ENCODE results near the gene PRR7.

PRR7 gene

DNA sequence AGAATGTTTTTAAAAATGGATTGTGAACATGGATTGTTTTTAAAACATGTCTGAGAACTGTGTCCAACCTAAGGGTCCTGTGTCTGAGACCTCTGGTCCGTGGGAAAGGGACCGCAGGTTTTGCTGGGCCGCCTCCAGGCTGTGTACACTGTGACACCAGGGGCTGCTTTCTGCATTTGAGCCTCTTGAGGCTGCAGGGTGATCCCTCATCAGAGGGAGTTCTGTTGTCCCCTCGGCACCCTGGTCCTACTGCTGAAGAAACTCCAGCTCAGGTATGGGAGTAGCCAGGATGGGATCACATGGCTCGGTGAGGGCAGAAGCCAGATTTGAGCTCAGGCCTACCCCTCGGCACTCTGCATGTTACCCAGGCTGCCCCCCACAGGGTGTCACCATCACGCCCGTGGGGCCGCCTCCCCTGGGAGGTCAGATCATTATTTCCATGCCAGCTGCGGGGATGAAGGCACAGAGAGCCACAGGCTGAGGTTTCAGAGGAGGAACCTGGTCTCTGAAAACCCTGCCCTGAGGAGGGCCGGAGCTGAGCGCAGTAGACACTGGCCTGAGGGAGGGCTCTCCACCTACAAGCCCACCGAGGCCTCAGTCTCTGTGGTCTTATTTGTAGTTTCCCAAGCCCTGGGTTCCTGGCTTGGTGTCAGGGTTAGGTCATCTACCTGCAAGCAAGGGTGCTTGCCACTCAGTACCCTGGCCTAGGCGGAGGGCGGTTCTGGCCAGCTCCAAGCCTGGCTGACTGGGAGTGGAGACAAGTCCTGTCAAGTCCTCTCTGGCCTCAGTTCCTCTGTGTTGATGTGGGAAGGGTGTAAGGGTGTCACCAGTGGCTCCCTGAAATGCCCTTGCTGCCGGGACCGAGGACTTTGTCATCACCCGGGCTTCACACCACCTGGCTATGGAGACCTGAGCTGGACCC, 2.8 kb downstream of the PRR7 start:
- Histone ChIP-seq H3K9me3 (ENCODE audit: control insufficient read depth, insufficient read depth, low read length) (no peaks in the 10 kb centered on the region), H3K9ac (ENCODE audit: low read depth, low read length) (no peak overlapping the region), H3K4me1 (ENCODE audit: insufficient read depth, low read length) (peaks cover 27% of the 10 kb centered on the region), H3K36me3 (ENCODE audit: insufficient read depth, low read length) (no peaks in the 10 kb centered on the region)

- Histone ChIP-seq H3K9ac (ENCODE audit: low read depth, low read length) (no peak overlapping the region), H3K36me3 (ENCODE audit: insufficient read depth, low read length) (no peaks in the 10 kb centered on the region), H3K9me3 (ENCODE audit: control insufficient read depth, insufficient read depth, low read length) (no peaks in the 10 kb centered on the region), H3K4me1 (ENCODE audit: insufficient read depth, low read length) (peaks cover 17% of the 10 kb centered on the region)
These were observed 4.2 kb downstream of the PRR7 start for GRCh38 chr5:177450667-177451424.

DNA sequence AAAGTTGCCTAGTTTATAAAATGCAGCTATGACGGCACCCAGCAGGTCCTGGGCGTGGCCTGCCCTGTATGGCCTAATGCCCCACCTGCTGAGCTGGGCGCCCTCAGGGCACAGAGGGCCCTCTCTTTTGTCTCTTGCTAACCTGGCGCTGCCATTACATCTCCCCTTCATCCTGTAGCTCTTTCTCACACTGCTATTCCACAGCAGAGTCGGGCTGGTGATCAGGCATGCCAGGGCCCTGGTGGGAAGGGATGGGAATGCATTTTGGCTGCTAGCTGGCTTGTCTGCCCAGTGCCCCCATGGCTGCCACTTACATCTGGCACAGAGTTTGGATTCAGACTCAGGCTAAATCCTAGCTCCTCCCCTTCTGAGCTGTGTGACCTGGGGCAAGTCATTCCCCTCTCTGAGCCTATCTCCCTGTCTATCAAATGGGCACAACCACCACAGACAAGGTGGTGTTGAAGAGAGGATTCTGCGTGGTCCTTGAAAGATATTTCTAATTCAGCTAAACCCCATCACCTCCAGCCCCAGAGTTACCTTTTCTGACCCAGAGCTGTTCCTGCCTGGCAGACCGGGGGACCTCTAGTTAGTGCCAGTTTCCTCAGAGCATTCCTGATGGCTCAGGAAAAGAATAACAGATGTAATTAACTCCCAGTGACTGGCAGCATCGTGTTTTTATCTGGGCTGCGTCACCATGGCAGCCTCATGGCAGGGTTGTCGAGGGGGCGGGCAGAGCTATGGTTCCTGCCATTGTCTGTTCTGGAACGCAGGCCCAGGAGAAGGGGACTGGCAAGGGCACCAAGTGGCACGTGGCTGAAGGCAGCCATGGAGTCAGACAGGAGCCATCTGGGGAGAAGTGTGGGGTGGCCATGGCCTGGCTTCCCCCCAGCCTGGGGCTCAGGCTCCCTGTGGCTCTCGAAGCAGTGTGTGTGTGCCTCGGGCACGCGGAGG, 6.3 kb downstream of the PRR7 start:
- peaks cover 21% of the 10 kb centered on the region for H3K4me1 ChIP-seq (ENCODE audit: insufficient read depth, low read length)
- no peaks in the 10 kb centered on the region for H3K9me3 ChIP-seq (ENCODE audit: control insufficient read depth, insufficient read depth, low read length)
- H3K36me3 ChIP-seq (ENCODE audit: insufficient read depth, low read length): no peaks in the 10 kb centered on the region
- no peak overlapping the region for H3K9ac ChIP-seq (ENCODE audit: low read depth, low read length)

- H3K4me1 ChIP-seq (ENCODE audit: insufficient read depth, low read length): peaks cover 20% of the 10 kb centered on the region
- H3K9me3 ChIP-seq (ENCODE audit: control insufficient read depth, insufficient read depth, low read length): no peaks in the 10 kb centered on the region
- peak overlapping the region; percentile 62 for H3K9ac ChIP-seq (ENCODE audit: low read depth, low read length)
- H3K36me3 ChIP-seq (ENCODE audit: insufficient read depth, low read length): no peaks in the 10 kb centered on the region
These were observed 7.3 kb downstream of the PRR7 start for GRCh38 chr5:177453852-177454396.

GRCh38 chr5:177454397-177455035, 7.9 kb downstream of the PRR7 start:
- no peaks in the 10 kb centered on the region for H3K36me3 ChIP-seq (ENCODE audit: insufficient read depth, low read length)
- H3K9me3 ChIP-seq (ENCODE audit: control insufficient read depth, insufficient read depth, low read length): no peaks in the 10 kb centered on the region
- H3K9ac ChIP-seq (ENCODE audit: low read depth, low read length): peak overlapping the region; percentile 62
- H3K4me1 ChIP-seq (ENCODE audit: insufficient read depth, low read length): peaks cover 17% of the 10 kb centered on the region

DNA sequence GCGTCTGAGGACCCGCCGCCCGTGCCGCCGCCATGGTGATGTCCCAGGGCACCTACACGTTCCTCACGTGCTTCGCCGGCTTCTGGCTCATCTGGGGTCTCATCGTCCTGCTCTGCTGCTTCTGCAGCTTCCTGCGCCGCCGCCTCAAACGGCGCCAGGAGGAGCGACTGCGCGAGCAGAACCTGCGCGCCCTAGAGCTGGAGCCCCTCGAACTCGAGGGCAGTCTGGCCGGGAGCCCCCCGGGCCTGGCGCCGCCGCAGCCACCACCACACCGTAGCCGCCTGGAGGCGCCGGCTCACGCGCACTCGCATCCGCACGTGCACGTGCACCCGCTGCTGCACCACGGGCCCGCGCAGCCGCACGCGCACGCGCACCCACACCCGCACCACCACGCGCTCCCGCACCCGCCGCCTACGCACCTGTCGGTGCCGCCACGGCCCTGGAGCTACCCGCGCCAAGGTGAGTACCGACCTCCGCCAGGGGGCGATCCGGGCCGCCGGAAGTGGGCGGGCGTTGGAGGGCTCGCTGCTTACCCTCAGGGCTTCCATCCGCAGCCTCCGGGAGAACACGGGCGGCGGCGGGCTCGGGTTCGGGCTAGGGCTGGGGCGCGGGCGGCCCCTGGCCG, 8.5 kb downstream of the PRR7 start:
- Histone ChIP-seq H3K9me3 (ENCODE audit: control insufficient read depth, insufficient read depth, low read length) (no peaks in the 10 kb centered on the region), H3K9ac (ENCODE audit: low read depth, low read length) (peak overlapping the region; percentile 62), H3K4me1 (ENCODE audit: insufficient read depth, low read length) (peaks cover 17% of the 10 kb centered on the region), H3K36me3 (ENCODE audit: insufficient read depth, low read length) (no peaks in the 10 kb centered on the region)

GRCh38 chr5:177455661-177456590, 9.3 kb downstream of the PRR7 start:
- Histone ChIP-seq H3K4me1 (ENCODE audit: insufficient read depth, low read length) (peaks cover 17% of the 10 kb centered on the region), H3K9me3 (ENCODE audit: control insufficient read depth, insufficient read depth, low read length) (no peaks in the 10 kb centered on the region), H3K36me3 (ENCODE audit: insufficient read depth, low read length) (no peaks in the 10 kb centered on the region), H3K9ac (ENCODE audit: low read depth, low read length) (peak overlapping the region; percentile 62)

GRCh38 chr5:177456591-177456964, 10.0 kb downstream of the PRR7 start:
- peaks cover 17% of the 10 kb centered on the region for H3K4me1 ChIP-seq (ENCODE audit: insufficient read depth, low read length)
- peaks cover 3% of the 10 kb centered on the region; the same call in 1 of the 2 replicates for H3K36me3 ChIP-seq (ENCODE audit: insufficient read depth, low read length)
- no peak overlapping the region for H3K9ac ChIP-seq (ENCODE audit: low read depth, low read length)
- no peaks in the 10 kb centered on the region for H3K9me3 ChIP-seq (ENCODE audit: control insufficient read depth, insufficient read depth, low read length)

DNA sequence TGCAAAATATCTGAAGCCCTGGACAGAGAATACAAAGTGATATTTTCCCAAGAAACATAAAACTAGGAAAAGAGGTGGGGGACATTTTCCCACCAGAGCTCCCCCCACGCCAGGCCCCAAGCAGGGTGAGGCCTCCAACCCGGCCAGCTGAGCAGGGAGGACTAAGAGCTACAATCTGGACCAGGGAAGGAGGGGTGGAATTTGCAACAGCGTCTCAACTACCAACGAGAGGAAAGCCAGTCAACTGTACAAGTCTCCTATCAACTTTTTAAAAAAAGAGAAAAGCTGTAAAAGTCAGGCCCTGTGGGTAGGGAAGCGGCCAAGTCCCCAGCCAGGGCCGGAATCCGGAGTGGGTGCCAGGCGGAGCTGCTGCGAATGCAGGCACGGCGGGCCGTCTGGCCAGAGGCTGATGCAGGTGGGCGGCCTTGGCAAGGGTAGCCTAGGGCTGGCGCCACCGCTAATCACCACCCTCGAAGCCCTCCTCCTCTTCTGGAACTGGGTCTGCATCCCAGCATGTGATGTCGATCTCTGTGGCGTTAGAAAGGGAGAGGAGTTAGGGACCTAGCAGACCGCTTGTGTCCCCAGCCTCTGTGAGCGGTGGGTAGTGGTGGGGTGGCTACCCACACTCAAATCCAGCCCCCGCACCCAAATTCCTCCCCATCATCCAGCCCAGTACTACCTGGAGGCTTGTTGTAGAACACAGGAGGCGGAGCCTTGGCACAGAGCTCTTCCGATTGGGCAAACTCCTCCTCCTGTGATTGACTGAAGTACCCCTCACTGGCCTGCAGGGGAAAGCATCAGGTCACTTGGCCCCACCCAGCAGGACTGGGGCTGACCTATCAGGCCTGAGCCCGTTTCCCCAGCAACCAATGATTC, 10.6 kb downstream of the PRR7 start:
- Histone ChIP-seq H3K9me3 (ENCODE audit: control insufficient read depth, insufficient read depth, low read length) (no peaks in the 10 kb centered on the region), H3K9ac (ENCODE audit: low read depth, low read length) (no peak overlapping the region), H3K36me3 (ENCODE audit: insufficient read depth, low read length) (peaks cover 3% of the 10 kb centered on the region; the same call in 1 of the 2 replicates), H3K4me1 (ENCODE audit: insufficient read depth, low read length) (peaks cover 16% of the 10 kb centered on the region)

GRCh38 chr5:177457852-177458681, 11.5 kb downstream of the PRR7 start:
- Histone ChIP-seq H3K36me3 (ENCODE audit: insufficient read depth, low read length) (peaks cover 3% of the 10 kb centered on the region; the same call in 1 of the 2 replicates), H3K9me3 (ENCODE audit: control insufficient read depth, insufficient read depth, low read length) (no peaks in the 10 kb centered on the region), H3K9ac (ENCODE audit: low read depth, low read length) (no peak overlapping the region), H3K4me1 (ENCODE audit: insufficient read depth, low read length) (peaks cover 8% of the 10 kb centered on the region; the same call in 1 of the 2 replicates)

GRCh38 chr5:177458912-177459350, 12.3 kb downstream of the PRR7 start:
- H3K36me3 ChIP-seq (ENCODE audit: insufficient read depth, low read length): peaks cover 10% of the 10 kb centered on the region; the same call in 1 of the 2 replicates
- no peaks in the 10 kb centered on the region for H3K9me3 ChIP-seq (ENCODE audit: control insufficient read depth, insufficient read depth, low read length)
- peaks cover 6% of the 10 kb centered on the region; the same call in 1 of the 2 replicates for H3K4me1 ChIP-seq (ENCODE audit: insufficient read depth, low read length)
- H3K9ac ChIP-seq (ENCODE audit: low read depth, low read length): no peak overlapping the region
